Dendritic cell treated with granulocyte-macrophage colony-stimulating factor and Interleukin-4, amounts not matched to agents 40 ng/mL and 50 ng/mL, for 4 days (primary cell): ENCODE data around the gene BAHCC1.

ENCODE experiments used
- H3K27ac Mint-ChIP-seq: one replicate; pipeline ENCODE4 v1.8.0; 2022; ENCODE audit warnings: mild to moderate bottlenecking, mixed read lengths
- H3K27me3 Mint-ChIP-seq: one replicate; pipeline ENCODE4 v1.8.0; 2022; ENCODE audit warnings: mild to moderate bottlenecking, mixed read lengths
- H3K36me3 Mint-ChIP-seq: one replicate; pipeline ENCODE4 v1.8.0; 2022; ENCODE audit warnings: low read depth, mixed read lengths
- H3K4me1 Mint-ChIP-seq: one replicate; pipeline ENCODE4 v1.8.0; 2022; ENCODE audit warnings: low read depth, mixed read lengths
- H3K4me3 Mint-ChIP-seq: one replicate; pipeline ENCODE4 v1.8.0; 2022; ENCODE audit warnings: mild to moderate bottlenecking, moderate library complexity, mixed read lengths
- H3K9me3 Mint-ChIP-seq: one replicate; pipeline ENCODE4 v1.8.0; 2022; ENCODE audit warnings: mixed read lengths
- intact Hi-C: fragments of 100-400 bp; cut with micrococcal nuclease; formaldehyde crosslinking; loops from one replicate; pipeline ENCODE4 v1.15.0; 2022

BAHCC1 gene

GRCh38 chr17:81413497-81414135, 18.4 kb downstream of the BAHCC1 start:
- Mint-ChIP-seq H3K4me3 (no peak overlapping the region), H3K27ac (peak overlapping the region; percentile 51), H3K9me3 (no peaks in the 10 kb centered on the region), H3K27me3 (peaks cover 10% of the 10 kb centered on the region), H3K36me3 (peaks cover 7% of the 10 kb centered on the region), H3K4me1 (peaks cover 32% of the 10 kb centered on the region)
- intact Hi-C loops: no loop called here

- no peaks in the 10 kb centered on the region for H3K9me3 Mint-ChIP-seq
- intact Hi-C loops: no loop called here
- H3K4me3 Mint-ChIP-seq: no peak overlapping the region
- peaks cover 33% of the 10 kb centered on the region for H3K4me1 Mint-ChIP-seq
- peaks cover 7% of the 10 kb centered on the region for H3K36me3 Mint-ChIP-seq
- peaks cover 14% of the 10 kb centered on the region for H3K27me3 Mint-ChIP-seq
- no peak overlapping the region for H3K27ac Mint-ChIP-seq
Observed at GRCh38 chr17:81414756-81415516, 19.7 kb downstream of the BAHCC1 start.

- peaks cover 7% of the 10 kb centered on the region for H3K36me3 Mint-ChIP-seq
- intact Hi-C loops: no loop called here
- no peak overlapping the region for H3K4me3 Mint-ChIP-seq
- H3K9me3 Mint-ChIP-seq: no peaks in the 10 kb centered on the region
- H3K27ac Mint-ChIP-seq: no peak overlapping the region
- H3K4me1 Mint-ChIP-seq: peaks cover 40% of the 10 kb centered on the region
- peaks cover 14% of the 10 kb centered on the region for H3K27me3 Mint-ChIP-seq
Observed at GRCh38 chr17:81415681-81416080, 20.4 kb downstream of the BAHCC1 start.

- no peak overlapping the region for H3K27ac Mint-ChIP-seq
- H3K4me1 Mint-ChIP-seq: peaks cover 38% of the 10 kb centered on the region
- H3K9me3 Mint-ChIP-seq: no peaks in the 10 kb centered on the region
- no peak overlapping the region for H3K4me3 Mint-ChIP-seq
- intact Hi-C loops: no loop called here
- H3K27me3 Mint-ChIP-seq: peaks cover 11% of the 10 kb centered on the region
- peaks cover 7% of the 10 kb centered on the region for H3K36me3 Mint-ChIP-seq
Observed at GRCh38 chr17:81416612-81417011, 21.4 kb downstream of the BAHCC1 start.

- Mint-ChIP-seq H3K27ac (no peak overlapping the region), H3K4me3 (no peak overlapping the region), H3K27me3 (peaks cover 11% of the 10 kb centered on the region), H3K9me3 (no peaks in the 10 kb centered on the region), H3K36me3 (peaks cover 7% of the 10 kb centered on the region), H3K4me1 (peaks cover 38% of the 10 kb centered on the region)
- intact Hi-C loops: no loop called here
Observed at GRCh38 chr17:81417049-81417878, 22.0 kb downstream of the BAHCC1 start.

GRCh38 chr17:81417879-81418709, 22.8 kb downstream of the BAHCC1 start:
- Mint-ChIP-seq H3K9me3 (no peaks in the 10 kb centered on the region), H3K27ac (no peak overlapping the region), H3K27me3 (peaks cover 8% of the 10 kb centered on the region), H3K4me1 (peaks cover 38% of the 10 kb centered on the region), H3K36me3 (peaks cover 7% of the 10 kb centered on the region), H3K4me3 (no peak overlapping the region)
- intact Hi-C loops: no loop called here

GRCh38 chr17:81418710-81419318, 23.6 kb downstream of the BAHCC1 start:
- no peak overlapping the region for H3K27ac Mint-ChIP-seq

GRCh38 chr17:81419319-81419885, 24.1 kb downstream of the BAHCC1 start:
- Mint-ChIP-seq H3K4me1 (peaks cover 42% of the 10 kb centered on the region), H3K36me3 (peaks cover 7% of the 10 kb centered on the region), H3K27me3 (peaks cover 8% of the 10 kb centered on the region), H3K9me3 (no peaks in the 10 kb centered on the region), H3K27ac (peak overlapping the region; percentile 35), H3K4me3 (peak overlapping the region; percentile 52)
- intact Hi-C loops: no loop called here

More at GRCh38 chr17:81418710-81419318, 23.6 kb downstream of the BAHCC1 start:
- H3K27me3 Mint-ChIP-seq: peaks cover 8% of the 10 kb centered on the region
- H3K9me3 Mint-ChIP-seq: no peaks in the 10 kb centered on the region
- H3K4me3 Mint-ChIP-seq: no peak overlapping the region
- intact Hi-C loops: no loop called here
- H3K36me3 Mint-ChIP-seq: peaks cover 7% of the 10 kb centered on the region
- peaks cover 42% of the 10 kb centered on the region for H3K4me1 Mint-ChIP-seq

- Mint-ChIP-seq H3K4me1 (peaks cover 42% of the 10 kb centered on the region), H3K36me3 (peaks cover 7% of the 10 kb centered on the region), H3K9me3 (no peaks in the 10 kb centered on the region), H3K27ac (peak overlapping the region; percentile 35), H3K4me3 (peak overlapping the region; percentile 55), H3K27me3 (peaks cover 8% of the 10 kb centered on the region)
- intact Hi-C loops: no loop called here
Observed at GRCh38 chr17:81419886-81420768, 24.9 kb downstream of the BAHCC1 start.

- peaks cover 8% of the 10 kb centered on the region for H3K27me3 Mint-ChIP-seq
- no peak overlapping the region for H3K4me3 Mint-ChIP-seq
- intact Hi-C loops: no loop called here
- no peak overlapping the region for H3K27ac Mint-ChIP-seq
- peaks cover 7% of the 10 kb centered on the region for H3K36me3 Mint-ChIP-seq
- no peaks in the 10 kb centered on the region for H3K9me3 Mint-ChIP-seq
- H3K4me1 Mint-ChIP-seq: peaks cover 42% of the 10 kb centered on the region
Observed at GRCh38 chr17:81420769-81421462, 25.7 kb downstream of the BAHCC1 start.

GRCh38 chr17:81422776-81423697, 27.8 kb downstream of the BAHCC1 start:
- peaks cover 42% of the 10 kb centered on the region for H3K4me1 Mint-ChIP-seq
- H3K4me3 Mint-ChIP-seq: peak overlapping the region; percentile 35
- H3K36me3 Mint-ChIP-seq: peaks cover 1% of the 10 kb centered on the region
- H3K27ac Mint-ChIP-seq: no peak overlapping the region
- no peaks in the 10 kb centered on the region for H3K9me3 Mint-ChIP-seq
- H3K27me3 Mint-ChIP-seq: peaks cover 16% of the 10 kb centered on the region
- intact Hi-C loops: no loop called here
